GM19025 (cell line): ENCODE results near the gene PDGFD.

Experiments used
- ATAC-seq: cut with Tn5 transposase; IDR thresholded peaks from one replicate; pipeline ENCODE4 v1.9.1; 2021; ENCODE audit warnings: mild to moderate bottlenecking, low read depth, moderate library complexity; ENCODE audit not compliant: unreplicated experiment

The PDGFD gene

DNA sequence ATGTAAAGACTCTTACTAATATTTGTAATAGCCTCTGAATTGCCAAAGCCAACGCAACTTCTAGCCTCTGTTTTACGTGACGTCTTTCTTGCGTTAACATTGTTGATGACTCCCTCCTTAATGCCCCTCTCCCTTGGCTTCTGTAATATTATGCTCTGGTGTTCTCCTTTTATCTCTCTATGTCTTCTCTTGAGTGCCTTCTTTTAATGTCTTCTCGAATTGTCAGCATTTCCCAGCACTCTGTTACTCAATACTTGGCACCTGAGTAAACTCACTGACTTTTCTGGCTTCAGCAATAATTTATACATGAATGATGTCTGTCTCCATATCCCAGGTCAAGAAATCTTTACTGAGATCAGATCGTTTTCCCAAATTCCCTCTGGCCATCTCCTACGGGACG lies 196.0 kb downstream of the PDGFD start:
- ATAC-seq: no peak

DNA sequence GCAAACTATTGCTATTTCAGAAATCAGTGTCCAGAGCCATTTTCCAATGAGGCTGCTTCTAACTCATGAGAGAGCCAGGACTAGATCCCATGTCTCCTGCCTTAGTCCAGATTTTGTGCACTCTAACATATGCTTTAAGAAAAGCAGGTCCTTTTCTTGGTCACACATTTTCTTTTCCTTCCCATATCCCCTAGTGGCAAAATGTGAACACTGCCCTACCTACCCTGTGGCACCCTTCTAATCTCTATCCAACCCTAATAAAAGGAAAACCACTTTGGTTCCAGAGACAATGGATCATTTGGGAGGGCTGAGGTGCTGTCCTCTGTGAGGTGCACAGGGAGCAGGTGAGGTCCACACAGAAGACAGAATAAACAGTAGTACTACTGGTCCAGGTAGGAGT lies 199.6 kb downstream of the PDGFD start:
- ATAC-seq: no peak

DNA sequence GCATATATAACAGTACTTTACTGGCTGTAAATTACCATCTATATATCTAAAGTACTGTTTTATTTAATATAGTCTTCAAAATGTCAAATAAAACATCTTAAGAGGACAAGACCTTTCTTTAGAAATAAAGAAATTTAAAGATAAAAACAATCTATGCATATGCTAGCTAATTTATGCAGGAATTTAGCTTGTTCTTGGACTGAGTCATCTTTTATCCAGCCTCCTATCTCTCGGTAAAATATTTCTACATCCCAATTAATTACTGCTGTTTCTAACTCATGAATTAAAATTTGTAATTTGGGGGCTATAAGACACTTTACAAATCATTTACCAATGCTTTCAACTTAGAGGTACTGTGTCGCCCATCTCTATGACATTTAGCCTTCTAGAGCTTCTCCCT lies 200.3 kb downstream of the PDGFD start:
- no peak for ATAC-seq

- no peak for ATAC-seq
Measured at GRCh38 chr11:103961010-103961409, 202.9 kb downstream of the PDGFD start.

GRCh38 chr11:103960108-103960507 lies 203.8 kb downstream of the PDGFD start:
- no peak for ATAC-seq

GRCh38 chr11:103959279-103959942 lies 204.5 kb downstream of the PDGFD start:
- ATAC-seq: peak; percentile 98

- no peak for ATAC-seq
Measured at GRCh38 chr11:103958475-103959215, 205.3 kb downstream of the PDGFD start.

DNA sequence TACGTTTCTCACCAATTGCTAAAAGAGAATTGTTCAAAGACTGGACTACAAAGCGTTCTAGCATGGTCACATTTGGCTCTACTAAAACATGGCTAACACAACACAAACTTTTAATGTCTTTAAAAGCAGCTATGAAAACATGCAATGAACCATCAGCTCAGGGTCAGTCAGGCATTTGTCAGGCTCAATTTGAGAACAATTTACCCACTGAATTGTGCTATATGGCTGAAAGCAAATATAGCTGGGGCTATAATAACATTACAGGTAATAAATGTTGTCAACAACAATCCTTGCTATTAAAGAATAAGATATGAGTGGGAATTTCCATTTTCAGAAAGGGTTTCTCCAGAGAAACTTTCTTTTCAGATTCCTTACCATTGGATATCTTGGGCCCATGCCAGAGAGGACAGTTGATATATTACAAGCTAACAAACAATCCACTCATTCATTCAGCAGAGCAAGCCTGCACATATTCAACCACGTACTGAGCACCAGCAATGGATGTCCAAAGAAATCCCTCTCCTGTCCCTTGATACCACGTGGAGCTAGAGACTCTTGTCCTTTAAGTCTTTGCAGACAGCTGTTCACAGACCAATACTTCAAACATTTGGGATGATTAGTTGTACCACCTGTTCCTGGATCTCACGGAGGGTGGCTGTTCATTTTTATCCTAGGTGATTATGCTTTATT lies 210.0 kb downstream of the PDGFD start:
- no peak for ATAC-seq

GRCh38 chr11:103949781-103950180 lies 214.2 kb downstream of the PDGFD start:
- ATAC-seq: no peak

GRCh38 chr11:103948187-103948763 lies 215.7 kb downstream of the PDGFD start:
- no peak for ATAC-seq

DNA sequence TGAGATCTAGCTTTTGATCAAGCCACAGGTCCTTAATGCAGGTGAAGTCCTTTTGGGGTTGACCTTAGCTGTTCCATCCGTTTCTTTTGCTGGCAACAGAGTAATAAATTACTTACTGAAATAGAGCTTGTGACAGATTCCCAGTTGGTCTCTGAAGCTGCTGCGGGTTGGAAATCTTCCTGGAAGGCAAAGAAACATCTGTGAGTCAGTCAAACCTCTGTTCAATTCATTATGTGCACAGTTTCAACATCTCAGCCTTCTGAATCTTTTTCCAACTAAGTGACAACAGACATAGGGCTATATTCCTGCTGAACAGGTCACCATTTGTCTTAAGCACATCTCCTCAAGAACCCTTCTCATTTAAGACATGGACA lies 216.4 kb downstream of the PDGFD start:
- no peak for ATAC-seq

- no peak for ATAC-seq
Measured at GRCh38 chr11:103946793-103947545, 217.0 kb downstream of the PDGFD start.

GRCh38 chr11:103944251-103944940 lies 219.6 kb downstream of the PDGFD start:
- ATAC-seq: no peak

DNA sequence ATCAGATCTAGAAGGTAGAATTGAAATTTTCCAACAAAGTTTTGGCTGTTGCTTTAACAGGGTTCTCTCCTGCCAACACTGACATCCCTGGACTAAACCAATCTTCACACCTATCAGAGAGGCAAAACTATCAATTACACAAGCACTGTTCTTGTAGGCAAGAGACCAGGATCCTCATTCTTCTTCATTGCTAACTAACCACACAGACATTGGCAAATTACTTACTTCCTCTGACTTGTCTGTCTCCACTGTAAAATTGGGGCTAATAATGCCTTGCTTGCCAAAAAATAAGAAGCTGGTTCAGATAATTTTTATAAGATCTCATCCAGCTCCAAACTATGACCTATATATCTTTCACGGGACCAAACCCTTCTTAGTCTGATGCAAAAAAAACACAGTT lies 221.3 kb downstream of the PDGFD start:
- ATAC-seq: no peak

GRCh38 chr11:103940551-103940950 lies 223.4 kb downstream of the PDGFD start:
- no peak for ATAC-seq

DNA sequence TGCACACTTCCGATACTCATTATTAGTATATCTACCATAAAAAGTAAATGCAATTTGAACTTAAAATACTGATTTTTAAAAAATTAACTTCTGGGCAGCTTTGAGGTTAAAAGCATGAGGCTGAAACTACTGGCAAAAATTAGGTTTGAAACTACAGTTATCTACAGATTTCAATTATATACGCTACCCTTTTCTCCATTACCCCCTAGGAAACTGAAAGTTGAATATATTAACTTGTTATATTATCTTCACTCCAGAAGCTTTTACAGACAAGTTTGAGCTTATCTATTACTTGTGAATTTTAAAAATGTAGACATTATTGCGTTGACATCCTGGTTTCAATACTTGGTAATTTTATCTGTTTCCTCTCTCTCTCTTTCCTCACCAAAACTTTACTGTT lies 224.3 kb downstream of the PDGFD start:
- ATAC-seq: no peak

GRCh38 chr11:103936059-103936458 lies 227.9 kb downstream of the PDGFD start:
- no peak for ATAC-seq

DNA sequence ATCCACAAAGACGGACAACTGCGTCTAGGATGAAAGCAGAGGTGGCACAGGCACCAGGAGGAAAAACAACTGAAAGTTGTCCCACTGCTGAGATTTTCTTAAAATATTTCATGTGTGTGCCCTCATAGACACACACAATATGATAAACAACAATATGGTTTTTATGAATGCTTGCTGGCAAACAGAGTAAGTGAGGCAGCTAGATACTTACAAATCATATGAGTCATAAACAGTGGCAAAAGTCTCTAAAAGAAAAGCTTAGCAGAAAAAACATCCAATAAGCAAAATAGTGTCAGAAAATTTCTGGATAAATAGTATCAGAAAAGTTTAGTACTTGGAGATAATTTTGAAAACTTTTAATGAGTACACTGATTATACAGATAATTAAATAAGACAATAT lies 228.7 kb downstream of the PDGFD start:
- ATAC-seq: no peak

DNA sequence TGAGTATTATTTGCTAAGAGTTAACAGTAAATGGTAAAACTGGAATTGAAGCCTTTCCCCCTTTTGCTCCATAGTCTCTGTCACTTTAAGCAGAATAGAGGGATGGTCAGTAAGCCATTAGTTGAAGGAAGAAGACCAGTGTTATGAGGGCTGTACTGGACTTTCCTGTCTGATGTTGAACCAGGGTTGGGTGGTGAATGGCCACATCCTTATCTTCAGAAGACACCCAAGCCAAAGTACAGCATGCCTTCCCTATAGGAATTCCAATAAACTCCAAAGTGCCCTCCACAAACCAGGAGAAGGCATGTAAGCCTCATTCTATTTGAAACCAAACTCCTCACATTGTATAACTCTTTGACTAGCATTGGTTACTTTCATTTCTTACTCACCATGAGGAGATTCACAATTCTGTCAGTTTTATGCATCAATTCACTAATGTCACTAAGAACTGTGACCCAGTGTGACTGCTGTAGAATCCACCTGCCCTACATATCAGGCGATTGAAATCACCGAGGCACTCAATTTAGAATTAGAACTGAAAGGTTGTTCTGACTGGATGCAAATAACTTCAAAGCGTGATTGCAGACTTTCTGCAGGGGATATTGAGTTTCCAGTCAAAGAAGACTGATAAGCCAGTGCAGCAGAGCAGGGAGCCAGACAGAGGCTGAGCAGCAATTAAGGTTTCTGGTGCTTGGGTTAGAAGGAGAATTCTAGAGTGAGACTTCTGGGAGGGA lies 234.6 kb downstream of the PDGFD start:
- peak; percentile 91 for ATAC-seq
